ENCODE data around the gene KLK2. TPM values are rescaled to one million over a fixed set of nuclear protein-coding genes. Genes with fewer than 3 reads are reported as not detected.

The KLK2 gene
- polyA plus RNA-seq, 1 experiment, result not detected

DNA sequence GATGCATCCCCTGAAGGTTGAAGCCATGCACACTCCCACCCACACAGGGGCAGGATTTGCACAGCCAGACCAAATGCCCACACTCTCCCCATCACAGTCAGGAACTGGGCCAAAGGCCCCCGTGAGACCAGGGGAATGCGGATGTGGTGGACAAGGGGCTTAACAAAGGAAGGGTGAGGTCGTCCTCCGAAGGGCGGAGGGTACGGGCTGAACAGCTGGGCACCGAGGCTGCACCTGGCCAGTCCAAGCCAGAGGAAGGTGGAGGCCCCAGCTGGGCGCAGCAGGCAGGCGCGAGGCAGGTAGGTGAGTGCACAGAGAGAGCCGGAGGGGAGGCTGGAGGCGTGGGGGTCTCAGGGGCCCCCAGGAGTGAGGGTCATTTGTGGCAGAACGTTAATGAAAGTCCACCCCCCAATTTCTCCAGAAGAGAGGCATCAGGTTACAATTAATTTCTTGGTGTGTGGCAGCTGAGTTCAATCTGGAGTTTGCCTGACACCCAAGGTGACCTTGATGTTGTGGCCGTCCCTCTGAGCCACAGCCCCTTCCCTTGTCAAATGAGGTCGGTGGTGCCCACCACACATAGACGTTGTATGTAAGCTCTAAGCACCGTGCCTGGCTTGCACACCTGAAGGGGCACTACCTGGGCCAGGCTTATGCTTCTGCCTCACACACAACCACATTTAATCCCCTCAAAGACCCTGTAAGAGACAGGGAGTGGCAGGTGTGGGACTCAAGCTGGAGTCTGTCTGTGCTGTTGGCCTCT, 42.8 kb upstream of the KLK2 start:
- TF ChIP-seq, protein P1, sequence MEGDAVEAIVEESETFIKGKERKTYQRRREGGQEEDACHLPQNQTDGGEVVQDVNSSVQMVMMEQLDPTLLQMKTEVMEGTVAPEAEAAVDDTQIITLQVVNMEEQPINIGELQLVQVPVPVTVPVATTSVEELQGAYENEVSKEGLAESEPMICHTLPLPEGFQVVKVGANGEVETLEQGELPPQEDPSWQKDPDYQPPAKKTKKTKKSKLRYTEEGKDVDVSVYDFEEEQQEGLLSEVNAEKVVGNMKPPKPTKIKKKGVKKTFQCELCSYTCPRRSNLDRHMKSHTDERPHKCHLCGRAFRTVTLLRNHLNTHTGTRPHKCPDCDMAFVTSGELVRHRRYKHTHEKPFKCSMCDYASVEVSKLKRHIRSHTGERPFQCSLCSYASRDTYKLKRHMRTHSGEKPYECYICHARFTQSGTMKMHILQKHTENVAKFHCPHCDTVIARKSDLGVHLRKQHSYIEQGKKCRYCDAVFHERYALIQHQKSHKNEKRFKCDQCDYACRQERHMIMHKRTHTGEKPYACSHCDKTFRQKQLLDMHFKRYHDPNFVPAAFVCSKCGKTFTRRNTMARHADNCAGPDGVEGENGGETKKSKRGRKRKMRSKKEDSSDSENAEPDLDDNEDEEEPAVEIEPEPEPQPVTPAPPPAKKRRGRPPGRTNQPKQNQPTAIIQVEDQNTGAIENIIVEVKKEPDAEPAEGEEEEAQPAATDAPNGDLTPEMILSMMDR (IDR thresholded peaks at IDR 0.05; ENCODE audit: low read depth, low read length), result no peak
- DNase-seq (ENCODE audit: low read depth, low spot score), result no peak
- POLR2A ChIA-PET, result no interaction called here
- CTCF ChIA-PET, result no interaction called here
- H3K27ac ChIP-seq (ENCODE audit: low read depth, low read length), result no peak overlapping the region
- no peak overlapping the region for H3K4me3 ChIP-seq (ENCODE audit: low read depth, low read length)
- H3K27me3 ChIP-seq (ENCODE audit: control insufficient read depth, insufficient read depth, low read length), result peaks cover 6% of the 10 kb centered on the region
- H3K9me3 ChIP-seq (ENCODE audit: control insufficient read depth, insufficient read depth, low read length), result peaks cover 5% of the 10 kb centered on the region; the same call in 1 of the 2 replicates

DNA sequence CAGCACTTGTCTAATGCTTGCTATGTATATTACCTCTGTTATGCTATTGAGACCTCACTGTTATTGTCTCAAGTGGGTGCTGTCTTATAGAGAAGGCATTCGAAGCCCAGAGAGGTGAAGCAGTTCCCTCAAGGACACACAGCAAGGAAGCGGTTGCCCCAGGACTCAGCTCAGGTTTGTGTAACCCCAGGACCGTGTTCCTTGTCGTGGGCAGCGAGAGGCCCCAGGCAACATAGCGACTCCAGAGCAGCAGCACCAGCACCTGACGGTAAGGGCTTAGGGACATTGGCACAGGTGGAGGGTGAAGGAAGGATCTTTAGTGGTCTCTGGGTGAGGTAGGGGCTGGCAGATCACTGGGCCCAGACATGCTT, 42.2 kb upstream of the KLK2 start:
- CTCF ChIA-PET, result no interaction called here

DNA sequence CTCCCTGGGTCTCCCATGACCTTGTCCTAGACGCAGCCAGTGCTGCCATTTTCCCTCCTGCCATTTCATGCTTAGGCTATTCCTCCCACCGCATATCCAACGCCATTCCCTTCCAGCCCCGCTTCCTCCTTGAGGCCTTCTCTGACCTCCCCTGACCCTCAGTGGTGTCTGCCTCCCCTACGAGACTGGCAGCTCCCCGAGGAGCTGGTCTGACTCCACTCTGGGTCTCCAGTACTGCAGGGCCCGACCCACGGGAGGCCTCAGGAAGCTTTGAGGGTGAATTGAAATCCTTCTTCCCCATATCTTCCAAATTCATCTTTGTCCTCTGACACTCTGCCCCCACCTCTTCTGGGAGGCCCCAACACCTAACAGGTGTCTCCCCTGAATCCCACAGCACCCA, 40.6 kb upstream of the KLK2 start:
- ChIA-PET POLR2A (no interaction called here), CTCF (no interaction called here)
- TF ChIP-seq, protein P1 (IDR thresholded peaks at IDR 0.05; ENCODE audit: low read depth, low read length), result no peak

More for the DNA sequence above, 42.2 kb upstream of the KLK2 start:
- Histone ChIP-seq H3K9me3 (ENCODE audit: control insufficient read depth, insufficient read depth, low read length) (peaks cover 5% of the 10 kb centered on the region; the same call in 1 of the 2 replicates), H3K4me3 (ENCODE audit: low read depth, low read length) (no peak overlapping the region), H3K27me3 (ENCODE audit: control insufficient read depth, insufficient read depth, low read length) (peaks cover 6% of the 10 kb centered on the region), H3K27ac (ENCODE audit: low read depth, low read length) (no peak overlapping the region)
- no peak for DNase-seq (ENCODE audit: low read depth, low spot score)
- POLR2A ChIA-PET, result no interaction called here
- TF ChIP-seq, protein P1 (IDR thresholded peaks at IDR 0.05; ENCODE audit: low read depth, low read length), result no peak

DNA sequence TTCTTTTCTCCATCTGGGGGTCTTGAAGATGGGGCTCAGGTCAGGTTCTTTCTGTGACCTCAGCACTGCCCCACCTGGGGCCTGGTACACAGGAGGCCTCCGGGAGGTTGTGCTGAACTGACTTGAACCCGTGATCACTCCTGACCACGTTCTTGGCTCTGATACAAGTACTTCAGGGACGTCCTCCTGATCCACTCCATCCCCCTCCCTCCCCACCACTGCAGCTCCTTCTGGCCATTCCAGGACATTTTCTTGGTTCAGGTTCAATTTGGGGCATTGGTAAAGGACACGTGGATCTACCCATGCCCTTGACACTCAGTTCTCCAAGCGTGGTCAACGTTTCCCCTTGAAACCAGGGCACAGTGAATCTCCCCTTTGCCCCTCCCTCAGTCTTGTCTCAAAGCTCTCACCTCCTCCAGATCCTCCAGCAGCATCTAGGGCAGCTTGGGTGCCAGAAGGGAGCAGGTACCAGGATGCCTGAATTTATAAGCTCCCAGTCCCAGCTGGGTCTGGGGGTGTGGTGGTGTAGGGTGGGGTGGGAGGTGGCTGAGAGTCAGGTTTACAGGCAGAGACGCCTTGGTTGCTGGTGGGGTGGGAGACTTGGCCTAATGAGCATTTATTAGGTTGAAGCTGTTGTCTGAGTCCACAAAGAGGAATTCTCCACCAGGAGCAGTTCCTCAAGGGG, 40.0 kb upstream of the KLK2 start, which contains the start of gene KLK15:
TSS of gene KLK15 (minus strand) at position 458 of the 685 bp plus-strand sequence. CDS start 2,082 bp downstream, outside the sequence.
- no peak for DNase-seq (ENCODE audit: low read depth, low spot score)
- no peak within 1 kb of the TSS for H3K27ac ChIP-seq (ENCODE audit: low read depth, low read length)
- CTCF ChIA-PET, result no interaction called here
- TF ChIP-seq, protein P1 (IDR thresholded peaks at IDR 0.05; ENCODE audit: low read depth, low read length), result no peak
- H3K27me3 ChIP-seq (ENCODE audit: control insufficient read depth, insufficient read depth, low read length), result peaks cover 6% of the 10 kb centered on the region
- H3K4me3 ChIP-seq (ENCODE audit: low read depth, low read length), result no peak within 1 kb of the TSS
- no peaks in the 10 kb centered on the region for H3K9me3 ChIP-seq (ENCODE audit: control insufficient read depth, insufficient read depth, low read length)
- POLR2A ChIA-PET, result no interaction called here

More for the DNA sequence above, 40.6 kb upstream of the KLK2 start:
- H3K4me3 ChIP-seq (ENCODE audit: low read depth, low read length), result no peak overlapping the region
- H3K27ac ChIP-seq (ENCODE audit: low read depth, low read length), result no peak overlapping the region
- H3K27me3 ChIP-seq (ENCODE audit: control insufficient read depth, insufficient read depth, low read length), result peaks cover 6% of the 10 kb centered on the region
- H3K9me3 ChIP-seq (ENCODE audit: control insufficient read depth, insufficient read depth, low read length), result no peaks in the 10 kb centered on the region
- no peak for DNase-seq (ENCODE audit: low read depth, low spot score)

DNA sequence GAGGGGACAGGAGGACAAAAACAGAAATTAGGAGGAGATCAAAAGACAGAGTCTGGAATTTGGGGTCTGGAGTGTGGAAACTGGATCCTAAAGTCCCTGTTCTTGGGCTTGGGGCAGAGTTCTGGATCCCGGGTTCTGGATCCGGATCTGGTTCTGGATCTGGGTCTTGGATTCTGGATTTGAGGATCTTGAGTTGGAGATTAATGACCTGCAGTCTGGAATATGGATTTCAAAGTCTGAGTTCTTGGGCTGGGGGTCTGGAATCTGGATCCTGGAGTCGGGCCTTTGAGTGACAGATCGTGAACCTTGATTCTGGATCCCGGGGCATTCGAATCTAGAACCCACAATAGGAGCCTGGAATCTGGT, 39.5 kb upstream of the KLK2 start:
- TF ChIP-seq, protein P1 (IDR thresholded peaks at IDR 0.05; ENCODE audit: low read depth, low read length), result no peak
- POLR2A ChIA-PET, result no interaction called here
- no peak for DNase-seq (ENCODE audit: low read depth, low spot score)
- Histone ChIP-seq H3K27me3 (ENCODE audit: control insufficient read depth, insufficient read depth, low read length) (peaks cover 6% of the 10 kb centered on the region), H3K9me3 (ENCODE audit: control insufficient read depth, insufficient read depth, low read length) (no peaks in the 10 kb centered on the region), H3K4me3 (ENCODE audit: low read depth, low read length) (no peak overlapping the region), H3K27ac (ENCODE audit: low read depth, low read length) (no peak overlapping the region)
- CTCF ChIA-PET, result no interaction called here
